OCI-LY3 (cell line): ENCODE measurements around the gene TMEM130.

Experiments
- EZH2phosphoT487 ChIP-seq: fragments of 200-600 bp; shearing (Covaris generic); IDR thresholded peaks from 2 replicates; pipeline ENCODE4 v1.6.1; 2018; ENCODE audit warnings: antibody characterized with exemption, mixed run types, low read depth
- TF ChIP-seq, protein P1 (sequence below): fragments of 200-600, 300-600 bp; sonication (generic); IDR thresholded peaks from 2 replicates; pipeline ENCODE4 v1.5.1; 2014; ENCODE audit warnings: antibody characterized with exemption, low read length, low read depth

GRCh38 chr7:98877146-98877545, 7.3 kb upstream of the TMEM130 start:
- TF ChIP-seq, protein P1, sequence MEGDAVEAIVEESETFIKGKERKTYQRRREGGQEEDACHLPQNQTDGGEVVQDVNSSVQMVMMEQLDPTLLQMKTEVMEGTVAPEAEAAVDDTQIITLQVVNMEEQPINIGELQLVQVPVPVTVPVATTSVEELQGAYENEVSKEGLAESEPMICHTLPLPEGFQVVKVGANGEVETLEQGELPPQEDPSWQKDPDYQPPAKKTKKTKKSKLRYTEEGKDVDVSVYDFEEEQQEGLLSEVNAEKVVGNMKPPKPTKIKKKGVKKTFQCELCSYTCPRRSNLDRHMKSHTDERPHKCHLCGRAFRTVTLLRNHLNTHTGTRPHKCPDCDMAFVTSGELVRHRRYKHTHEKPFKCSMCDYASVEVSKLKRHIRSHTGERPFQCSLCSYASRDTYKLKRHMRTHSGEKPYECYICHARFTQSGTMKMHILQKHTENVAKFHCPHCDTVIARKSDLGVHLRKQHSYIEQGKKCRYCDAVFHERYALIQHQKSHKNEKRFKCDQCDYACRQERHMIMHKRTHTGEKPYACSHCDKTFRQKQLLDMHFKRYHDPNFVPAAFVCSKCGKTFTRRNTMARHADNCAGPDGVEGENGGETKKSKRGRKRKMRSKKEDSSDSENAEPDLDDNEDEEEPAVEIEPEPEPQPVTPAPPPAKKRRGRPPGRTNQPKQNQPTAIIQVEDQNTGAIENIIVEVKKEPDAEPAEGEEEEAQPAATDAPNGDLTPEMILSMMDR: no peak
- no peak for TF ChIP-seq EZH2phosphoT487
